NT2/D1 (cell line): ENCODE results near the gene SORT1.

Source experiments
- DNase-seq: peaks from one replicate; pipeline ENCODE4 v3.0.0-alpha.2; 2011; ENCODE audit warnings: low read depth, low spot score
- H3K27me3 ChIP-seq: 2 replicates; pipeline ENCODE4 v1.6.0; 2011; ENCODE audit warnings: mild to moderate bottlenecking; ENCODE audit not compliant: insufficient read length, insufficient read depth
- H3K36me3 ChIP-seq: 2 replicates; pipeline ENCODE4 v1.6.1; 2011; ENCODE audit warnings: mild to moderate bottlenecking, low read length, mixed read lengths; ENCODE audit not compliant: insufficient read depth, insufficient read length
- H3K4me1 ChIP-seq: 2 replicates; pipeline ENCODE4 v1.5.1; 2011; ENCODE audit not compliant: insufficient read depth, insufficient read length
- H3K4me3 ChIP-seq: 2 replicates; pipeline ENCODE4 v1.5.1; 2011; ENCODE audit warnings: low read depth; ENCODE audit not compliant: insufficient read length
- H3K9ac ChIP-seq: 2 replicates; pipeline ENCODE4 v1.6.0; 2011; ENCODE audit warnings: low read depth; ENCODE audit not compliant: insufficient read length
- H3K9me3 ChIP-seq: 2 replicates; pipeline ENCODE4 v1.5.1; 2011; ENCODE audit warnings: mild to moderate bottlenecking, low read length; ENCODE audit not compliant: insufficient read depth
- SUZ12 ChIP-seq: IDR thresholded peaks from 2 replicates; pipeline ENCODE4 v1.6.1; 2011; ENCODE audit not compliant: insufficient read length, insufficient read depth; ENCODE audit errors: extremely low read depth
- YY1 ChIP-seq: IDR thresholded peaks from 2 replicates; pipeline ENCODE4 v1.6.1; 2011; ENCODE audit not compliant: insufficient read length, insufficient read depth
- ZNF274 ChIP-seq: IDR thresholded peaks from 2 replicates; pipeline ENCODE4 v1.6.1; 2011; ENCODE audit warnings: mild to moderate bottlenecking, low read depth, low read length

Gene SORT1

DNA sequence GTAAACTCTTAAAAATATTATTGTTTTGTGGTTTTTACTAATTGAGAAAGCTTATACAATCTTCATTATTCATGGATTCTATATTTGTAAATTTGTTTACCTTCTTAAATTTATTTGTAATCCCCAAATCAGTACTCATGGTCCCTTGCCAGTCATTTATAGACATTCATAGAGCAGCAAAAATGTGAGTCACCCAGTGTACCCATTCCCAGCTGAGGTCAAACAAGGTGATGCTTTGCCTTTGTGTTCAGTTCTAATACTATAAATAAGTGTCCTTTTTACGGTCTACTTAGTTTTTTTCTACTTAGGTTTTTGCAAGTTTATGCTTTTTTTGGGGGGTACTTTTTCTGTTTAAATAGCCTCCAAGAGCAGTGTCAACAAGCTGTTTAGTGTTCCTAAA is 36.1 kb downstream of the SORT1 start:
- H3K9ac ChIP-seq, result no peak overlapping the region
- peaks cover 10% of the 10 kb centered on the region for H3K36me3 ChIP-seq
- peaks cover 2% of the 10 kb centered on the region for H3K4me1 ChIP-seq
- no peaks in the 10 kb centered on the region for H3K27me3 ChIP-seq
- no peaks in the 10 kb centered on the region for H3K9me3 ChIP-seq
- no peak for TF ChIP-seq YY1
- no peak for TF ChIP-seq SUZ12
- TF ChIP-seq ZNF274, result no peak
- no peak overlapping the region for H3K4me3 ChIP-seq
- DNase-seq, result no peak

DNA sequence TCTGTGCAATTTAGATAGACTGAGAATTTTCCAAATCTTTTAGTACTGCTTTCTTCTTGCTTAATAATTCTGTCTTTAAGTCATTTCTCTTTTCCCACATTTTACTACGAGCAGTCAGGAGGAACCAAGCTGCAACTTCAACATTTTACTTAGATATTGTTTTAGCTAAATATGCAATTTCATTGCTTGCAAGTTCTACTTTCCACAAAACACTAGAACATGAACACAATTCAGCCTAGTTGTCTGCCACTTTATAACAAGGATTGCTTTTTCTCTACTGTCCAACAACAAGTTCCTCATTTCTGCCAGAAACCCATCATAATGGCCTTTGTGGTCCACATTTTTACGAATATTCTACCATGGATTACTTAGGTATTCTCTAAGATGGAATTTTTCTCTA is 36.6 kb downstream of the SORT1 start:
- Histone ChIP-seq H3K4me3 (no peak overlapping the region), H3K9me3 (no peaks in the 10 kb centered on the region), H3K4me1 (no peaks in the 10 kb centered on the region), H3K27me3 (no peaks in the 10 kb centered on the region), H3K36me3 (peaks cover 7% of the 10 kb centered on the region), H3K9ac (no peak overlapping the region)
- no peak for DNase-seq
- no peak for TF ChIP-seq ZNF274
- TF ChIP-seq YY1, result no peak
- no peak for TF ChIP-seq SUZ12

DNA sequence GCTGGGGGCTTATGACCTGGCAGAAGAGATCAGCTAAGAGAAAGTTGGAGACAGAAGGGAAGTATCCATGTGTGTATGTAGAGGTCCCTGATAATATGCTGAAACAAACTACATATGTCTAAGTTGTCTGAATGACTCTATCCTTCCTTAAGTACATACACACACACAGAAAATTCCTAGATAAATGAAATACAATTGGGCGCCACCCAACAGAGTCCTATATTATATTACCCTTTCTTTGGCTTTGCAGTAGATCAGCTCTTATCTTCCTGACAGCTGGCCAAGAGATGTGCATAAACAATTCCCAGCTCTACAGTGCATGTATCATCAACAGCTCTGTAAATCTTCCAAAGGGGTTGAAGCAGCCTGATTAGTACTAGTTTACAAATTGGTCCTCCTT is 40.1 kb downstream of the SORT1 start:
- H3K4me1 ChIP-seq, result no peaks in the 10 kb centered on the region

DNA sequence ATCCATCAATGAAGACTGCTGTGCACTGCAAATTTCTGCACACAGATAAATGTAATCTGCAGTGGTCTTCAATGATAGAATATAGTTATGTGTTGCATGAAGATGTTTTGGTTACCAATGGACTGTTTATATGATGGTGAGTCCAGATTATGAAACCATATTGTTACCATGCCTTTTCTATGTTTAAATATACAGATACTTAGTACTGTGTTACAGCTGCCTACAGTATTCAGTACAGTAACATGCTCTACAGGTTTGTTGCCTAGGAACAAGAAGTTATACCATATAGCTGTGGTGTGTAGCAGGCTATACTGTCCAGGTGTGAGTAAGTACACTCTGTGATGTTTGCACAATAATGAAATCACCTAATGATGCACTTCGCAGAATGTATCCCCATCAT is 40.8 kb downstream of the SORT1 start:
- Histone ChIP-seq H3K27me3 (no peaks in the 10 kb centered on the region), H3K4me3 (no peak overlapping the region), H3K4me1 (no peaks in the 10 kb centered on the region), H3K9me3 (no peaks in the 10 kb centered on the region), H3K36me3 (peaks cover 11% of the 10 kb centered on the region), H3K9ac (no peak overlapping the region)
- no peak for DNase-seq
- TF ChIP-seq YY1, result no peak
- TF ChIP-seq SUZ12, result no peak
- TF ChIP-seq ZNF274, result no peak

More for the DNA sequence above, 40.1 kb downstream of the SORT1 start:
- Histone ChIP-seq H3K4me3 (no peak overlapping the region), H3K27me3 (no peaks in the 10 kb centered on the region), H3K9ac (no peak overlapping the region), H3K9me3 (no peaks in the 10 kb centered on the region), H3K36me3 (peaks cover 11% of the 10 kb centered on the region)
- no peak for TF ChIP-seq ZNF274
- TF ChIP-seq SUZ12, result no peak
- TF ChIP-seq YY1, result no peak
- no peak for DNase-seq

DNA sequence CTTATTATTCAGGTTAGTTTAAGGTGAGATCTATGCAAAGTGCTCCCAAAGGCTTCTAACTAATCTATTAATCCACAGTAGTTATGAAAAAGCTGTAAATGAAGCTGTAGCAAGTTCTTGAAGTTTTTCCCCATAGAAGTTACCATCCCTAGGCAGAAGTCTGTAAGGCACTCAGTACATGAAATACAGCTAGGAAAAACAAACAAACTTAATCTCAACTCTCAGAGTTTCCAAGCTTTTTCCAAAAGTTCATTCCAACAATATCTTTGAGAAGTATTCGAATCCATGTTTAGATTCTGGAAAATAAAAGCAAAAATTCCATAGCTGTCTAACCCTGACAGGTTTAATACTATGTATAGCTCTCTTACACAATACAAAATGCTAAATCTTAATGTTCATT is 41.2 kb downstream of the SORT1 start:
- TF ChIP-seq SUZ12 (no peak), ZNF274 (no peak), YY1 (no peak)
- Histone ChIP-seq H3K36me3 (peaks cover 14% of the 10 kb centered on the region), H3K27me3 (no peaks in the 10 kb centered on the region), H3K4me3 (no peak overlapping the region), H3K9me3 (no peaks in the 10 kb centered on the region), H3K4me1 (no peaks in the 10 kb centered on the region), H3K9ac (no peak overlapping the region)
- no peak for DNase-seq

GRCh38 chr1:109354929-109355328 is 42.8 kb downstream of the SORT1 start:
- TF ChIP-seq YY1 (no peak), SUZ12 (no peak), ZNF274 (no peak)
- Histone ChIP-seq H3K9ac (no peak overlapping the region), H3K36me3 (peaks cover 30% of the 10 kb centered on the region), H3K4me1 (no peaks in the 10 kb centered on the region), H3K27me3 (no peaks in the 10 kb centered on the region), H3K9me3 (no peaks in the 10 kb centered on the region), H3K4me3 (no peak overlapping the region)
- no peak for DNase-seq

- H3K9ac ChIP-seq, result no peak overlapping the region
- H3K9me3 ChIP-seq, result no peaks in the 10 kb centered on the region
- no peak for DNase-seq
- TF ChIP-seq YY1, result no peak
- TF ChIP-seq SUZ12, result no peak
- no peak for TF ChIP-seq ZNF274
- H3K36me3 ChIP-seq, result peaks cover 41% of the 10 kb centered on the region
- H3K27me3 ChIP-seq, result no peaks in the 10 kb centered on the region
- no peak overlapping the region for H3K4me3 ChIP-seq
- H3K4me1 ChIP-seq, result no peaks in the 10 kb centered on the region
Observed at GRCh38 chr1:109351457-109351856, 46.3 kb downstream of the SORT1 start.
